HEK293T (cell line): ENCODE results near the gene MYL3.

ENCODE experiments used
- CTCF ChIA-PET: fragments of 350-600 bp; formaldehyde crosslinking; extraction: SDS; loops from one replicate; lab custom pipeline; 2021; ENCODE audit warnings: antibody characterized with exemption, inconsistent platforms; lab: Yijun Ruan, JAX
- POLR2A ChIA-PET: fragments of 350-600 bp; formaldehyde crosslinking; extraction: SDS; loops from one replicate; lab custom pipeline; 2020; ENCODE audit warnings: antibody characterized with exemption, inconsistent platforms; lab: Yijun Ruan, JAX
- DNase-seq: peaks from one replicate; pipeline ENCODE4 v3.0.0; 2012; ENCODE audit warnings: mixed read lengths; ENCODE audit errors: extremely low spot score
- ARNT ChIP-seq: fragments of 450-650 bp; IDR thresholded peaks from 2 replicates; pipeline ENCODE4 v1.6.1; 2017; ENCODE audit warnings: mild to moderate bottlenecking
- BHLHE40 ChIP-seq: fragments of 450-650 bp; IDR thresholded peaks from 2 replicates; pipeline ENCODE4 v1.6.1; 2016; ENCODE audit warnings: mild to moderate bottlenecking, moderate library complexity, borderline replicate concordance
- CTBP1 ChIP-seq: fragments of 450-650 bp; IDR thresholded peaks from 2 replicates; pipeline ENCODE4 v1.6.1; 2016; ENCODE audit warnings: borderline replicate concordance
- ELF4 ChIP-seq: fragments of 450-650 bp; IDR thresholded peaks from 2 replicates; pipeline ENCODE4 v1.6.1; 2017; ENCODE audit warnings: antibody characterized with exemption
- FOXA1 ChIP-seq: fragments of 450-650 bp; IDR thresholded peaks from 2 replicates; pipeline ENCODE4 v1.6.1; 2016; ENCODE audit warnings: mild to moderate bottlenecking
- FOXK2 ChIP-seq: fragments of 450-650 bp; IDR thresholded peaks from 2 replicates; pipeline ENCODE4 v1.6.1; 2016; ENCODE audit warnings: mild to moderate bottlenecking
- FOXM1 ChIP-seq: fragments of 450-650 bp; IDR thresholded peaks from 2 replicates; pipeline ENCODE4 v1.6.1; 2017; ENCODE audit warnings: mild to moderate bottlenecking, borderline replicate concordance
- HDGF ChIP-seq: fragments of 450-650 bp; IDR thresholded peaks from 2 replicates; pipeline ENCODE4 v1.6.1; 2017; ENCODE audit warnings: antibody characterized with exemption, borderline replicate concordance
- L3MBTL2 ChIP-seq: fragments of 450-650 bp; conservative IDR thresholded peaks from 2 replicates; pipeline ENCODE4 v1.6.1; 2016; ENCODE audit warnings: mild to moderate bottlenecking
- LEF1 ChIP-seq: fragments of 450-650 bp; IDR thresholded peaks from 2 replicates; pipeline ENCODE4 v1.6.1; 2017; ENCODE audit warnings: mild to moderate bottlenecking, borderline replicate concordance
- NFRKB ChIP-seq: fragments of 450-650 bp; IDR thresholded peaks from 2 replicates; pipeline ENCODE4 v1.6.1; 2016; ENCODE audit warnings: mild to moderate bottlenecking, moderate library complexity
- PKNOX1 ChIP-seq: fragments of 450-650 bp; IDR thresholded peaks from 2 replicates; pipeline ENCODE4 v1.6.1; 2016
- SP1 ChIP-seq: fragments of 450-650 bp; IDR thresholded peaks from 2 replicates; pipeline ENCODE4 v1.6.1; 2017
- SUZ12 ChIP-seq: fragments of 450-650 bp; IDR thresholded peaks from 2 replicates; pipeline ENCODE4 v1.6.1; 2016; ENCODE audit warnings: mild to moderate bottlenecking
- TARDBP ChIP-seq: fragments of 450-650 bp; IDR thresholded peaks from 2 replicates; pipeline ENCODE4 v1.6.1; 2016
- ZNF384 ChIP-seq: fragments of 450-650 bp; IDR thresholded peaks from 2 replicates; pipeline ENCODE4 v1.6.1; 2016

Gene MYL3

GRCh38 chr3:46869440-46869839 lies 6.2 kb upstream of the MYL3 start:
- DNase-seq: no peak
- no peak for TF ChIP-seq CTBP1
- TF ChIP-seq FOXM1: no peak
- no peak for TF ChIP-seq NFRKB
- no peak for TF ChIP-seq SP1
- no peak for TF ChIP-seq L3MBTL2
- CTCF ChIA-PET: interaction anchor here (0.7 kb wide), 1 partner anchor 25 kb away, joined by 3 read pairs; no protein-coding TSS in a partner anchor
- POLR2A ChIA-PET: interaction anchor here (0.6 kb wide), 1 partner anchor 23 kb away, joined by 3 read pairs; no protein-coding TSS in a partner anchor

DNA sequence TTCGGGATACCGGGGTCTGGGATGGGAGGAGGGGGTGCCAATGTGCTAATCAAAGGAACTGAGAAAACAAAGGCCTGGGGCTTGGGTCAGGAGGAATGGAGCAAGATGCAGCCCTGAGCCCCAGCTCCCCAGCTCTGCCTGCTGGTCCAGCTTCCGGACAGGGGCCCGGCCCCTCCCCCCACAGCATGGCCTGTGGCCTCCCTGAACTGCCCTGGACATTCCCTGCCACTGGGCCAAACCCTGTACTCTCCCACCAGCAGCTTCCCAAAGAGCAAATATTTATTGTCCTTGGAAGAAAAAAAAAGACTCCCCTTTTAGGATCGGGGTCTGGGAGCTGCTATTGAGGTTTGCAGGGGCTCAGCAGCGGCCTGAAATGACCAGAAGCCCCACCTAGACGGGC lies 5.7 kb upstream of the MYL3 start:
- ChIA-PET CTCF (interaction anchor here (0.7 kb wide), 1 partner anchor 26 kb away, joined by 3 read pairs; no protein-coding TSS in a partner anchor), POLR2A (interaction anchor here (0.6 kb wide), 1 partner anchor 23 kb away, joined by 3 read pairs; no protein-coding TSS in a partner anchor)
- no peak for TF ChIP-seq TARDBP
- TF ChIP-seq HDGF: no peak
- TF ChIP-seq FOXK2: no peak
- no peak for DNase-seq

DNA sequence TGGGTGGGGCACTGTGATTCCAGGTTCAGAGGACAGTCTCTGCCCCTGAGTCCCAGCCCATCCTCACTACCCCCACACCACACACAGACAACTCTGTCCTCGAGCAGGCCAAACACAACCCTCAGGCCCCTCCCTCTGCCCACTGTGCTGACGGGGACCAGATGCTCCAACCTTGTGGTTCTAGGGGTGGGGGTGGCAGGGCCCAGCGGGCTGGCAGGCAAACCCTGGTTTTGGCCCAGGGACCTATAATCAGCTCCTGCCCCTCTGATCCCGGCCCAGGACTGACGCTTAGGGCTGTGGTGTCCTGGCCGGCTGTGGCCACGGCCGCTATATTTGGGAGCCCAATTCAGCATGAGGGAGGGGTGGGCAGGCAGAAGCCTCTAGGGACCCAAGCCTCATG lies 5.0 kb upstream of the MYL3 start:
- TF ChIP-seq FOXK2: no peak
- TF ChIP-seq BHLHE40: no peak
- TF ChIP-seq ARNT: no peak
- TF ChIP-seq FOXM1: no peak
- TF ChIP-seq TARDBP: no peak
- TF ChIP-seq CTBP1: no peak
- no peak for TF ChIP-seq L3MBTL2
- no peak for TF ChIP-seq NFRKB
- TF ChIP-seq SP1: no peak
- no peak for TF ChIP-seq HDGF
- no peak for TF ChIP-seq PKNOX1
- TF ChIP-seq FOXA1: no peak
- TF ChIP-seq ZNF384: no peak
- TF ChIP-seq LEF1: no peak
- no peak for TF ChIP-seq ELF4
- ChIA-PET CTCF (interaction anchor here (0.7 kb wide), 1 partner anchor 26 kb away, joined by 3 read pairs; no protein-coding TSS in a partner anchor), POLR2A (no interaction called here)
- no peak for DNase-seq

GRCh38 chr3:46867550-46867898 lies 4.3 kb upstream of the MYL3 start:
- ChIA-PET POLR2A (interaction anchor here (1.0 kb wide), 1 partner anchor 10 kb away, joined by 3 read pairs; the partner anchor contains the start of gene PTH1R), CTCF (interaction anchor here (0.5 to 2.3 kb wide), 2 partner anchors 28 to 46 kb away, joined by 7 read pairs; no protein-coding TSS in a partner anchor)

DNA sequence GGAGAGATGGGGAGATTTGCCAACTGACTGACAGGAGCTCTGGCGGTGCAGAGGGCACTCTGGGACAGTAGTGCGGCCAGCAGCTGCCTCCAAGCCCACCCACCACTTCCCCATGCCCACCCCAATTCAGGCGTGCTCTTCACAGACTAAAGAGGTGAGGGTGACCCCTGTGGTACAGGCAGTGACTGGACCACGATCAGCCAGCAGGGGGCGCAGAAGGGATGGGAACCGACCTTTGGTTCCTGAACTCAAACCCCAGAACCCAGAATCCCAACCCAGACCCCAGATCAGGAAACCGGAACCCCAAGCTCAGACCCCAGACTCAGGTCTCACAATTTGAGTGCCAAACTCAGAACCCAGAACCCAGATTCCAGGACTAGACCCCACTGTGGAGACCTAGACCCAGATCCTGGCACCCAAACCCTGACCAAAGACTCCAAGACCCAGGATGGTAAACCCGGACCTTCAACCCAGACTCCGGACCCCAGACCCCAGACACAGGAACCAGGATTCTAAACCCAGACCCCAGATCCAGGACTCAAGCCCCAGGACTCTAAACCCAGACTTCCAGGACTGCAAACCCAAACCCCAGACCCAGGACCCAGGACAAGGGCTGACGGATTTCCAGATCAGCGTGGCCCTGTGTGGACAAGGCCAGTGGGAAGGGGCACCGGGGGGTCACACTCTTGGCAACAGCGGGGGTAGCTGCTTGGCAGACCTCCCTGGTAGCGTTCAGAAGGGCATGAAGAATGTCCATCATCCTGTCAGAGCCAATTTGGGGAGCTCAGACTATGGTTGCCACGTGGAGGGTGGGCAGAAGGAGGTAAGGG lies 3.7 kb upstream of the MYL3 start:
- DNase-seq: peak; percentile 75
- TF ChIP-seq CTBP1: no peak
- TF ChIP-seq BHLHE40: no peak
- TF ChIP-seq ARNT: no peak
- TF ChIP-seq ZNF384: no peak
- TF ChIP-seq HDGF: no peak
- no peak for TF ChIP-seq SUZ12
- TF ChIP-seq FOXM1: no peak
- TF ChIP-seq ELF4: no peak
- no peak for TF ChIP-seq LEF1
- no peak for TF ChIP-seq NFRKB
- TF ChIP-seq TARDBP: no peak
- no peak for TF ChIP-seq FOXK2
- no peak for TF ChIP-seq L3MBTL2
- TF ChIP-seq PKNOX1: no peak
- TF ChIP-seq FOXA1: no peak
- TF ChIP-seq SP1: no peak
- ChIA-PET CTCF (interaction anchor here (0.5 to 2.3 kb wide), 6 partner anchors 21 to 164 kb away, joined by 3 to 7 read pairs (median 3); no protein-coding TSS in a partner anchor), POLR2A (interaction anchor here (1.0 kb wide), 1 partner anchor 11 kb away, joined by 3 read pairs; the partner anchor contains the start of gene PTH1R)

More at GRCh38 chr3:46867550-46867898, 4.3 kb upstream of the MYL3 start:
- no peak for DNase-seq
- no peak for TF ChIP-seq ARNT
- TF ChIP-seq FOXM1: no peak
- TF ChIP-seq ELF4: no peak
- TF ChIP-seq L3MBTL2: no peak
- no peak for TF ChIP-seq BHLHE40
- TF ChIP-seq CTBP1: no peak
- no peak for TF ChIP-seq FOXA1
- TF ChIP-seq ZNF384: no peak
- no peak for TF ChIP-seq SUZ12
- no peak for TF ChIP-seq FOXK2
- no peak for TF ChIP-seq TARDBP
- no peak for TF ChIP-seq NFRKB

DNA sequence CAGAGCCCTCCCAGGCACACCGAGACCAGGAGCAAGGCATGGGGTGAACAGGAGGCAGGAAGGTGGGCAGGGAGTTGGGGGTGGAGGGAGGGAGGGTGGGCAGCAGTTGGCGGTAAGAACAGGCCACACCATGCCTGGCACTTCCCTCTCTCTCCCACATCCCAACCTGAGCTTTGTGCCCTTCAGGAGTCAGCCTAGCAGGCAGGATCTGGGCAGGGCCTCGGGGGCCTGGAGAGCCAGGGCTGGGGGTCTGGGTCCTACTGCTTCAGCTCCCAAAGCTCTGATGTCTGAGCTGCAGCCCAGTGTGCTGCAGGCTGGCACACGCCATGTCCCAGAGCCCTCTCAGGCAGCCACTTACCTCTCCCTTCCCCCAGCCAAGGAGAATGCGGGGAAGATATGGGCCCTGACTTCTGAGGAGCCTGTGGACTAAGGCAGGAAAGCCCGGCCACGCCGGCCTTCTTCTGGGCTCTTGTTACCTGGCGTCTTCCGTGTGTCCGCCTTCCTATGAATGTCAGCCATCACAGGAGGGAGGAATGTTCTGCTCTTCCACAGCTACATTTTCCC lies 2.9 kb upstream of the MYL3 start:
- no peak for DNase-seq
- ChIA-PET CTCF (interaction anchor here (1.0 to 2.3 kb wide), 4 partner anchors 20 to 163 kb away, joined by 3 to 7 read pairs (median 3); no protein-coding TSS in a partner anchor), POLR2A (no interaction called here)
- TF ChIP-seq NFRKB (no peak), FOXK2 (no peak), ARNT (no peak), ELF4 (no peak), L3MBTL2 (no peak), SP1 (no peak), TARDBP (no peak), BHLHE40 (no peak), FOXA1 (no peak), ZNF384 (no peak), FOXM1 (no peak), PKNOX1 (no peak), CTBP1 (no peak), HDGF (no peak), LEF1 (no peak), SUZ12 (no peak)
